GM12878 (cell line): Measurements from ENCODE around the gene HMCES. TPM values are rescaled to one million over a fixed set of nuclear protein-coding genes. Genes with fewer than 3 reads are reported as not detected.
A peak's percentile ranks its signal among the peaks of the same experiment; 100 is the strongest.

Experiments used
- ATAC-seq: fragments of 200-7000 bp; cut with Tn5 transposase; 3 replicates; pipeline ENCODE4 v1.9.1; 2020; ENCODE audit warnings: mild to moderate bottlenecking, moderate library complexity
- BruUV-seq: library from RNA; stranded (reverse); fragments of 400-500 nt; replicated peaks from 2 replicates; lab custom pipeline; 2021; lab: Mats Ljungman, UMichigan
- CTCF ChIA-PET: fragments of 300-600 bp; sonication (Branson Sonifier 250); formaldehyde crosslinking; extraction: SDS; loops from one replicate; lab custom pipeline; 2021; ENCODE audit warnings: inconsistent platforms; lab: Yijun Ruan, JAX
- POLR2A ChIA-PET: fragments of 350-600 bp; formaldehyde crosslinking; extraction: SDS; loops from one replicate; lab custom pipeline; 2021; ENCODE audit warnings: inconsistent platforms; lab: Charles Lee
- RAD21 ChIA-PET: fragments of 300-600 bp; sonication (Branson Sonifier 250); formaldehyde crosslinking; loops from one replicate; lab custom pipeline; 2023; ENCODE audit warnings: antibody characterized with exemption; ENCODE audit not compliant: unreplicated experiment; lab: Charles Lee
- SMC1A ChIA-PET: fragments of 300-600 bp; sonication (Branson Sonifier 250); formaldehyde crosslinking; loops from one replicate; lab custom pipeline; 2023; ENCODE audit not compliant: unreplicated experiment, uncharacterized antibody; lab: Charles Lee
- DNase-seq: peaks from one replicate; pipeline ENCODE4 v3.0.0-alpha.2; 2011; ENCODE audit warnings: low read depth, low spot score
- FAIRE-seq: peaks from 3 replicates; lab custom pipeline; 2011; peaks lifted over from hg19 to GRCh38; lab: Jason Lieb, UNC
- H2AFZ ChIP-seq: 2 replicates; pipeline ENCODE4 v1.6.0; 2011; ENCODE audit warnings: low read depth, low read length, control low read depth; ENCODE audit not compliant: control insufficient read depth
- H3K27ac ChIP-seq: 2 replicates; pipeline ENCODE4 v1.5.1; 2011; ENCODE audit warnings: control low read depth; ENCODE audit not compliant: control insufficient read depth, insufficient read depth
- H3K27me3 ChIP-seq, 2 experiments: replicated peaks in 1 of 2; 2 replicates each; pipeline versions ENCODE4 v1.6.0 to v1.6.1; 2011; ENCODE audit warnings: low read length in 1 of 2; ENCODE audit not compliant: control insufficient read depth in 2 of 2, insufficient read depth in 2 of 2
- H3K36me3 ChIP-seq, 2 experiments: 2 replicates each; pipeline ENCODE4 v1.5.1; 2011; ENCODE audit warnings: low read length in 1 of 2; ENCODE audit not compliant: control insufficient read depth in 2 of 2, insufficient read depth in 2 of 2
- H3K4me1 ChIP-seq: 2 replicates; pipeline ENCODE4 v1.6.1; 2011; ENCODE audit warnings: mild to moderate bottlenecking, low read length, moderate library complexity, mixed read lengths; ENCODE audit not compliant: control insufficient read depth, insufficient read depth
- H3K4me2 ChIP-seq: 2 replicates; pipeline ENCODE4 v1.6.0; 2011; ENCODE audit warnings: control low read depth; ENCODE audit not compliant: control insufficient read depth, insufficient read depth
- H3K4me3 ChIP-seq: fragments of 200-600 bp; sonication (generic); 2 replicates; pipeline ENCODE4 v1.5.1; 2016
- H3K79me2 ChIP-seq: 2 replicates; pipeline ENCODE4 v1.6.0; 2011; ENCODE audit warnings: low read length; ENCODE audit not compliant: control insufficient read depth, insufficient read depth
- H3K9ac ChIP-seq: 2 replicates; pipeline ENCODE4 v1.8.0; 2011; ENCODE audit warnings: low read length, control low read depth, mixed read lengths; ENCODE audit not compliant: control insufficient read depth, insufficient read depth
- H3K9me3 ChIP-seq: replicated peaks from 3 replicates; pipeline ENCODE4 v1.5.1; 2011; ENCODE audit warnings: mild to moderate bottlenecking, low read length; ENCODE audit not compliant: control insufficient read depth, insufficient read depth
- H4K20me1 ChIP-seq: 2 replicates; pipeline ENCODE4 v1.6.0; 2011; ENCODE audit not compliant: control insufficient read depth, insufficient read depth
- BCL3 ChIP-seq: IDR thresholded peaks from 2 replicates; pipeline ENCODE4 v1.6.1; 2011; ENCODE audit warnings: borderline replicate concordance, low read depth, mild to moderate bottlenecking, moderate library complexity, low read length; ENCODE audit not compliant: insufficient read depth, poor library complexity, severe bottlenecking
- BMI1 ChIP-seq: fragments of 450-650 bp; IDR thresholded peaks from 2 replicates; pipeline ENCODE4 v1.6.1; 2016; ENCODE audit warnings: mild to moderate bottlenecking, moderate library complexity, borderline replicate concordance
- E2F4 ChIP-seq: IDR thresholded peaks from 2 replicates; pipeline ENCODE4 v1.6.1; 2012; ENCODE audit warnings: low read depth, low read length, improper control_type of control experiment
- FOS ChIP-seq: IDR thresholded peaks from 3 replicates; pipeline ENCODE4 v1.6.1; 2011; ENCODE audit warnings: borderline replicate concordance; ENCODE audit not compliant: insufficient read length; ENCODE audit errors: extremely low read depth
- HDGF ChIP-seq: fragments of 450-650 bp; IDR thresholded peaks from 2 replicates; pipeline ENCODE4 v1.6.1; 2016; ENCODE audit warnings: antibody characterized with exemption
- JUND ChIP-seq: IDR thresholded peaks from 2 replicates; pipeline ENCODE4 v1.6.1; 2012; ENCODE audit warnings: low read depth, mild to moderate bottlenecking, low read length, improper control_type of control experiment, moderate library complexity
- MAX ChIP-seq: IDR thresholded peaks from 2 replicates; pipeline ENCODE4 v1.6.1; 2012; ENCODE audit warnings: low read depth, low read length, improper control_type of control experiment
- NFIC ChIP-seq: IDR thresholded peaks from 2 replicates; pipeline ENCODE4 v1.6.1; 2012; ENCODE audit warnings: low read depth, mild to moderate bottlenecking, inconsistent platforms, low read length, moderate library complexity
- NKRF ChIP-seq: fragments of 450-650 bp; conservative IDR thresholded peaks from 2 replicates; pipeline ENCODE4 v1.6.1; 2017; ENCODE audit warnings: mild to moderate bottlenecking, moderate library complexity
- NR2C2 ChIP-seq: IDR thresholded peaks from 2 replicates; pipeline ENCODE4 v1.6.1; 2011; ENCODE audit warnings: borderline replicate concordance, low read depth; ENCODE audit not compliant: control insufficient read depth, insufficient read length
- NR2F1 ChIP-seq: fragments of 450-650 bp; conservative IDR thresholded peaks from 2 replicates; pipeline ENCODE4 v1.6.1; 2017; ENCODE audit warnings: mild to moderate bottlenecking
- RUNX3 ChIP-seq: IDR thresholded peaks from 2 replicates; pipeline ENCODE4 v1.6.1; 2012; ENCODE audit warnings: low read length, inconsistent platforms
- SIX5 ChIP-seq: IDR thresholded peaks from 2 replicates; pipeline ENCODE4 v1.6.1; 2011; ENCODE audit warnings: mild to moderate bottlenecking, low read depth, low read length, moderate library complexity; ENCODE audit not compliant: severe bottlenecking
- TARDBP ChIP-seq: IDR thresholded peaks from 2 replicates; pipeline ENCODE4 v1.6.1; 2016; ENCODE audit warnings: borderline replicate concordance
- TCF12 ChIP-seq: IDR thresholded peaks from 2 replicates; pipeline ENCODE4 v1.6.1; 2011; ENCODE audit warnings: low read depth, mild to moderate bottlenecking, low read length
- TCF7 ChIP-seq: IDR thresholded peaks from 2 replicates; pipeline ENCODE4 v1.6.1; 2014; ENCODE audit warnings: antibody characterized with exemption, borderline replicate concordance
- ZBED1 ChIP-seq: IDR thresholded peaks from 2 replicates; pipeline ENCODE4 v1.6.1; 2016; ENCODE audit warnings: borderline replicate concordance
- ZBTB33 ChIP-seq: fragments of 450-650 bp; IDR thresholded peaks from 2 replicates; pipeline ENCODE4 v1.6.1; 2017; ENCODE audit warnings: mild to moderate bottlenecking
- WGBS: methylation state at CpG from one replicate; pipeline ENCODE4 v1.1.6; 2016; ENCODE audit warnings: low lambda C conversion rate; ENCODE audit not compliant: insufficient replicate concordance, insufficient coverage; ENCODE audit errors: missing lambda C conversion rate; 5-methylcytosine and 5-hydroxymethylcytosine counted together
- in situ Hi-C: fragments of 300-500 bp; cut with MboI; formaldehyde crosslinking; loops from 9 replicates; pipeline ENCODE4 v1.14.3; 2018; ENCODE audit warnings: mixed read lengths
- intact Hi-C: fragments of 100-400 bp; cut with micrococcal nuclease; formaldehyde crosslinking; loops from one replicate; pipeline ENCODE4 v1.14.2; 2022; ENCODE audit not compliant: unreplicated experiment
- polyA plus RNA-seq, 11 experiments: library from polyadenylated mRNA; depleted of rRNA in 4 of 11; unstranded in 6 of 11; stranded (reverse) in 5 of 11; fragments of >200 nt; fragmentation: Nextera tagmentation in 4 of 11; fragmentation: Illumina TruSeq in 1 of 11; extraction: Ambion mirVana in 4 of 11; extraction: Trizol in 1 of 11; gene quantifications; 1 replicate in 1 of 11; 2 replicates in 10 of 11; pipeline versions ENCODE4 v1.2.1 to v1.2.3, GENCODE V29; 2011 to 2016; ENCODE audit warnings: inconsistent platforms in 2 of 11, missing spikeins in 2 of 11, low read depth in 1 of 11
- total RNA-seq, 4 experiments: library from RNA; depleted of rRNA in 3 of 4; stranded (reverse); fragments of >200 nt in 3 of 4; fragmentation: Illumina TruSeq in 1 of 4; extraction: Trizol in 1 of 4; gene quantifications; 2 replicates each; pipeline versions ENCODE4 v1.2.1 to v1.2.3, GENCODE V29; 2013 to 2021

HMCES gene
- total and polyA plus RNA-seq, 10 of the 15 experiments (the other 5 are each of a cell fraction or from before 2014, with no cell fraction given), result 12.4 to 49.8 (median 27.0) TPM

GRCh38 chr3:129320825-129321487 is 42.3 kb downstream of the HMCES start:
- no peak overlapping the region for H3K27ac ChIP-seq
- no peak overlapping the region for H3K4me3 ChIP-seq
- H3K79me2 ChIP-seq, result no peaks in the 10 kb centered on the region
- H3K27me3 ChIP-seq, result peaks cover 0 to 3% of the 10 kb centered on the region in 2 experiments; a peak in 2 of 4 replicates
- no peaks in the 10 kb centered on the region for H3K36me3 ChIP-seq
- SMC1A ChIA-PET, result no interaction called here
- CTCF ChIA-PET, result no interaction called here
- BruUV-seq, result no TSS peak
- FAIRE-seq (no peak), ATAC-seq (no peak), DNase-seq (no peak)
- no peak overlapping the region for H3K4me2 ChIP-seq
- H3K9me3 ChIP-seq, result no peaks in the 10 kb centered on the region
- peaks cover 16% of the 10 kb centered on the region for H3K4me1 ChIP-seq
- RAD21 ChIA-PET, result no interaction called here
- intact Hi-C loops, result no loop called here
- in situ Hi-C loops, result no loop called here
- H3K9ac ChIP-seq, result no peak overlapping the region
- POLR2A ChIA-PET, result interaction anchor here (0.6 kb wide), 1 partner anchor 121 kb away, joined by 4 read pairs; no protein-coding TSS in a partner anchor
- no peak overlapping the region for H2AFZ ChIP-seq
- 50% methylated on average over 7 of the region's 7 CpGs for WGBS
- no peaks in the 10 kb centered on the region for H4K20me1 ChIP-seq
- TF ChIP-seq ZBED1 (no peak), TCF12 (no peak), NR2C2 (peak; percentile 24), SIX5 (no peak), TARDBP (no peak), BMI1 (no peak), JUND (no peak), RUNX3 (no peak), FOS (no peak), TCF7 (no peak), ZBTB33 (no peak), NKRF (no peak), HDGF (peak; percentile 73; the same call in 1 of the 2 replicates), E2F4 (no peak), BCL3 (peak; percentile 15), MAX (no peak), NFIC (peak; percentile 26; the same call in 1 of the 2 replicates), NR2F1 (no peak)
